Inferior parietal cortex (tissue), 1 donor: Measurements from ENCODE around the gene IGFBP5.

Experiments used
- DNase-seq: peaks from one replicate; pipeline ENCODE4 v3.0.0-alpha.2; 2016; ENCODE audit errors: extremely low spot score

The IGFBP5 gene

GRCh38 chr2:216644842-216645635 lies 50.3 kb downstream of the IGFBP5 start:
- no peak for DNase-seq

GRCh38 chr2:216643986-216644659 lies 51.2 kb downstream of the IGFBP5 start:
- no peak for DNase-seq

- DNase-seq = no peak
These were observed 57.9 kb downstream of the IGFBP5 start for GRCh38 chr2:216637472-216637871.

- no peak for DNase-seq
These were observed 58.5 kb downstream of the IGFBP5 start for GRCh38 chr2:216636551-216637450.

GRCh38 chr2:216635701-216636550 lies 59.4 kb downstream of the IGFBP5 start:
- DNase-seq = no peak

GRCh38 chr2:216635171-216635570 lies 60.2 kb downstream of the IGFBP5 start:
- no peak for DNase-seq

- DNase-seq = no peak
These were observed 60.8 kb downstream of the IGFBP5 start for GRCh38 chr2:216634370-216635148.

- DNase-seq = no peak
These were observed 61.6 kb downstream of the IGFBP5 start for GRCh38 chr2:216633616-216634369.

GRCh38 chr2:216632952-216633615 lies 62.3 kb downstream of the IGFBP5 start, which contains the start of gene IGFBP2:
IGFBP2 (plus strand) TSS chr2:216633420; CDS start chr2:216633524, 104 bp downstream.
- DNase-seq = no peak

- DNase-seq = no peak
These were observed 62.9 kb downstream of the IGFBP5 start for GRCh38 chr2:216632346-216632951.

- DNase-seq = no peak
These were observed 65.6 kb downstream of the IGFBP5 start for GRCh38 chr2:216629784-216630183.

- no peak for DNase-seq
These were observed 68.5 kb downstream of the IGFBP5 start for GRCh38 chr2:216626875-216627245.

- no peak for DNase-seq
These were observed 69.0 kb downstream of the IGFBP5 start for GRCh38 chr2:216626168-216626874.

- DNase-seq = no peak
These were observed 71.1 kb downstream of the IGFBP5 start for GRCh38 chr2:216624251-216624650.

GRCh38 chr2:216622526-216622925 lies 72.8 kb downstream of the IGFBP5 start:
- no peak for DNase-seq
